HepG2 (cell line): Measurements from ENCODE around the gene IFIT2.

Experiments used
- ATM ChIP-seq: fragments of 450-650 bp; IDR thresholded peaks from 2 replicates; pipeline ENCODE4 v1.7.1; 2017; ENCODE audit warnings: mild to moderate bottlenecking, borderline replicate concordance
- ETV6 ChIP-seq: sonication (generic); formaldehyde crosslinking; conservative IDR thresholded peaks from 2 replicates; pipeline ENCODE4 v1.4.0; 2020; ENCODE audit warnings: missing genetic modification reagents
- MXI1 ChIP-seq: IDR thresholded peaks from 3 replicates; pipeline ENCODE4 v1.6.1; 2012; ENCODE audit warnings: low read depth, low read length, inconsistent platforms, borderline replicate concordance
- POLR2A ChIP-seq, 2 experiments: IDR thresholded peaks; 2 replicates each; pipeline ENCODE4 v1.6.1; 2011; ENCODE audit warnings: low read depth in 2 of 2, low read length in 2 of 2, mild to moderate bottlenecking in 1 of 2, moderate library complexity in 1 of 2; ENCODE audit not compliant: insufficient read depth in 1 of 2
- SIN3A ChIP-seq: IDR thresholded peaks from 2 replicates; pipeline ENCODE4 v1.6.1; 2011; ENCODE audit warnings: low read depth, mild to moderate bottlenecking, control low read depth, low read length, borderline replicate concordance
- SRSF9 ChIP-seq: fragments of 200-400 bp; formaldehyde crosslinking; IDR thresholded peaks from 2 replicates; pipeline ENCODE4 v1.6.1; 2018; ENCODE audit warnings: borderline replicate concordance, mild to moderate bottlenecking, low read depth, low read length; ENCODE audit not compliant: insufficient read depth, poor library complexity, severe bottlenecking
- TF ChIP-seq, protein P1 (sequence below): sonication (generic); IDR thresholded peaks from 2 replicates; pipeline ENCODE4 v1.6.1; 2016; ENCODE audit warnings: low read depth, borderline replicate concordance
- TF ChIP-seq, protein P2 (sequence below): sonication (generic); formaldehyde crosslinking; IDR thresholded peaks from 2 replicates; pipeline ENCODE4 v1.4.0; 2020; ENCODE audit warnings: mild to moderate bottlenecking, missing genetic modification reagents
- TF ChIP-seq, protein P3 (sequence below): sonication (generic); formaldehyde crosslinking; IDR thresholded peaks from 2 replicates; pipeline ENCODE4 v1.5.0; 2020; ENCODE audit warnings: mild to moderate bottlenecking, missing genetic modification reagents, moderate library complexity
- TF ChIP-seq, protein P4 (sequence below): sonication (generic); formaldehyde crosslinking; IDR thresholded peaks from 2 replicates; pipeline ENCODE4 v1.9.0; 2021; ENCODE audit warnings: missing genetic modification reagents, borderline replicate concordance
- TF ChIP-seq, protein P5 (sequence below): sonication (generic); formaldehyde crosslinking; conservative IDR thresholded peaks from 2 replicates; pipeline ENCODE4 v1.4.0; 2020; ENCODE audit warnings: missing genetic modification reagents

DNA sequence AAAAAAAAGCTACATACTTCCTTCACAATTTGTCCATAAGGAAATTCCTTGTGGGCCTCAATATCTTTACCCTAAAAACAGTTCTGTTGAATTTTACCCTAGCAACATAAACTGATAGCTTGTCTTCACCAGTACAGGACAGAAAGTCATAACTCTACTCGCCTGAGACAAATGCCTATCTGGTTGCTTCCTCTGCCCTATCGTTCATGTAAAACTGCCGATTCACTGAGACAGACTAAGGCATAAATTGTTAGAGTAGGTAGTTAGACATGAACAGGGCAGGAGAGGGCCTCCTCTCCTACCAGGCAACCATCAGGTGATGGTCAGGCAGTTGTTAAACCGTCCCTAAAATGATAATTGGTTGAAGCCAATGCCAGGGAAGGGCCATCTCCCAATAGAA lies 51.0 kb downstream of the IFIT2 start:
- TF ChIP-seq POLR2A (IDR thresholded peaks at IDR 0.05; ENCODE audit: insufficient read depth in 1 of 2, low read depth in 2 of 2, low read length in 2 of 2) (no peak), ATM (no peak), SRSF9 (no peak), ETV6 (CRISPR knock-in tag) (no peak), SIN3A (no peak), MXI1 (no peak)
- TF ChIP-seq, protein P1, sequence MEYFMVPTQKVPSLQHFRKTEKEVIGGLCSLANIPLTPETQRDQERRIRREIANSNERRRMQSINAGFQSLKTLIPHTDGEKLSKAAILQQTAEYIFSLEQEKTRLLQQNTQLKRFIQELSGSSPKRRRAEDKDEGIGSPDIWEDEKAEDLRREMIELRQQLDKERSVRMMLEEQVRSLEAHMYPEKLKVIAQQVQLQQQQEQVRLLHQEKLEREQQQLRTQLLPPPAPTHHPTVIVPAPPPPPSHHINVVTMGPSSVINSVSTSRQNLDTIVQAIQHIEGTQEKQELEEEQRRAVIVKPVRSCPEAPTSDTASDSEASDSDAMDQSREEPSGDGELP: no peak
- TF ChIP-seq, protein P2, sequence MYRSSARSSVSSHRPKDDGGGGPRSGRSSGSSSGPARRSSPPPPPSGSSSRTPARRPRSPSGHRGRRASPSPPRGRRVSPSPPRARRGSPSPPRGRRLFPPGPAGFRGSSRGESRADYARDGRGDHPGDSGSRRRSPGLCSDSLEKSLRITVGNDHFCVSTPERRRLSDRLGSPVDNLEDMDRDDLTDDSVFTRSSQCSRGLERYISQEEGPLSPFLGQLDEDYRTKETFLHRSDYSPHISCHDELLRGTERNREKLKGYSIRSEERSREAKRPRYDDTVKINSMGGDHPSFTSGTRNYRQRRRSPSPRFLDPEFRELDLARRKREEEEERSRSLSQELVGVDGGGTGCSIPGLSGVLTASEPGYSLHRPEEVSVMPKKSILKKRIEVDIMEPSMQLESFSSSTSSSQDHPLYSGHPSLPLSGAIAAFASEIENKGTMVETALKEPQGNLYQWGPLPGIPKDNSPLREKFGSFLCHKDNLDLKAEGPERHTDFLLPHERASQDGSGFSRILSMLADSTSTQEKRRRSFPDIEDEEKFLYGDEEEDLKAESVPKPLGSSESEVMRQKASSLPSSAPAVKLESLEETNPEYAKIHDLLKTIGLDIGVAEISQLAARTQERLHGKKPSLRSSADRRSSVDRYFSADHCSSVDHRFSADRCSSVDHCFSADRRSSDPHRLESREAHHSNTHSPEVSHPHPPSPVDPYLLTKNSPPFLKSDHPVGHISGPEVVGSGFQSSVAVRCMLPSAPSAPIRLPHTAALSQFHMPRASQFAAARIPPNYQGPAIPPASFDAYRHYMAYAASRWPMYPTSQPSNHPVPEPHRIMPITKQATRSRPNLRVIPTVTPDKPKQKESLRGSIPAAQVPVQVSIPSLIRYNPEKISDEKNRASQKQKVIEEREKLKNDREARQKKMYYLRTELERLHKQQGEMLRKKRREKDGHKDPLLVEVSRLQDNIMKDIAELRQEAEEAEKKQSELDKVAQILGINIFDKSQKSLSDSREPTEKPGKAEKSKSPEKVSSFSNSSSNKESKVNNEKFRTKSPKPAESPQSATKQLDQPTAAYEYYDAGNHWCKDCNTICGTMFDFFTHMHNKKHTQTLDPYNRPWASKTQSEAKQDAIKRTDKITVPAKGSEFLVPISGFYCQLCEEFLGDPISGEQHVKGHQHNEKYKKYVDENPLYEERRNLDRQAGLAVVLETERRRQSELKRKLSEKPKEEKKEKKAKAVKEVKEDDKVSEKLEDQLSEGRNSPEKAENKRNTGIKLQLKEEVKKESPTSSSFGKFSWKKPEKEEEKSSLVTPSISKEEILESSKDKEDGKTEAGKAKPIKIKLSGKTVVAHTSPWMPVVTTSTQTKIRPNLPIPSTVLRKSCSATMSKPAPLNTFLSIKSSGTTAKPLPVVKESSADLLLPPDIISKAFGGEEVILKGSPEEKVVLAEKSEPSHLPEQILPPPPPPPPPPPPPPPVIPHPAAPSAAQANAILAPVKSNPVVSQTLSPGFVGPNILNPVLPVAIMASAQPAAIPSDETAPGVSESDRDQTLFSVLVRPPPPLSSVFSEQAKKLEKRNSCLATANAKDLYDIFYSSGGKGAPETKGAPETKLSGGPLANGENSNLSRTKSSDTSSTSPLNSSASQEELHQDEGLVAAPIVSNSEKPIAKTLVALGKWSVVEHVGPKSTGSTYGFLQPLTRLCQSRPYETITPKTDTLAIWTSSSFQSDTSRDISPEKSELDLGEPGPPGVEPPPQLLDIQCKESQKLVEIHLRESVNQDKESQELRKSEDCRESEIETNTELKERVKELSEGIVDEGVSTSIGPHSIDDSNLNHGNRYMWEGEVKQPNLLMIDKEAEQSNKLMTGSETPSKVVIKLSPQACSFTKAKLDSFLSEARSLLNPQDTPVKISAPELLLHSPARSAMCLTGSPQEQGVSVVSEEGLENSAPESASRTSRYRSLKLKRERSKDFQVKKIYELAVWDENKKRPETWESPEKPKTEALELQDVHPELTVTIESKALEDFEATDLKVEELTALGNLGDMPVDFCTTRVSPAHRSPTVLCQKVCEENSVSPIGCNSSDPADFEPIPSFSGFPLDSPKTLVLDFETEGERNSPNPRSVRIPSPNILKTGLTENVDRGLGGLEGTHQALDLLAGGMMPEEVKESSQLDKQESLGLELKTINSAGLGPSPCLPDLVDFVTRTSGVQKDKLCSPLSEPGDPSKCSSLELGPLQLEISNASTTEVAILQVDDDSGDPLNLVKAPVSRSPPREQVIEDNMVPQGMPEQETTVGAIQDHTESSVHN (CRISPR knock-in tag): no peak
- TF ChIP-seq, protein P3, sequence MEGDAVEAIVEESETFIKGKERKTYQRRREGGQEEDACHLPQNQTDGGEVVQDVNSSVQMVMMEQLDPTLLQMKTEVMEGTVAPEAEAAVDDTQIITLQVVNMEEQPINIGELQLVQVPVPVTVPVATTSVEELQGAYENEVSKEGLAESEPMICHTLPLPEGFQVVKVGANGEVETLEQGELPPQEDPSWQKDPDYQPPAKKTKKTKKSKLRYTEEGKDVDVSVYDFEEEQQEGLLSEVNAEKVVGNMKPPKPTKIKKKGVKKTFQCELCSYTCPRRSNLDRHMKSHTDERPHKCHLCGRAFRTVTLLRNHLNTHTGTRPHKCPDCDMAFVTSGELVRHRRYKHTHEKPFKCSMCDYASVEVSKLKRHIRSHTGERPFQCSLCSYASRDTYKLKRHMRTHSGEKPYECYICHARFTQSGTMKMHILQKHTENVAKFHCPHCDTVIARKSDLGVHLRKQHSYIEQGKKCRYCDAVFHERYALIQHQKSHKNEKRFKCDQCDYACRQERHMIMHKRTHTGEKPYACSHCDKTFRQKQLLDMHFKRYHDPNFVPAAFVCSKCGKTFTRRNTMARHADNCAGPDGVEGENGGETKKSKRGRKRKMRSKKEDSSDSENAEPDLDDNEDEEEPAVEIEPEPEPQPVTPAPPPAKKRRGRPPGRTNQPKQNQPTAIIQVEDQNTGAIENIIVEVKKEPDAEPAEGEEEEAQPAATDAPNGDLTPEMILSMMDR (CRISPR knock-in tag): no peak
- TF ChIP-seq, protein P4, sequence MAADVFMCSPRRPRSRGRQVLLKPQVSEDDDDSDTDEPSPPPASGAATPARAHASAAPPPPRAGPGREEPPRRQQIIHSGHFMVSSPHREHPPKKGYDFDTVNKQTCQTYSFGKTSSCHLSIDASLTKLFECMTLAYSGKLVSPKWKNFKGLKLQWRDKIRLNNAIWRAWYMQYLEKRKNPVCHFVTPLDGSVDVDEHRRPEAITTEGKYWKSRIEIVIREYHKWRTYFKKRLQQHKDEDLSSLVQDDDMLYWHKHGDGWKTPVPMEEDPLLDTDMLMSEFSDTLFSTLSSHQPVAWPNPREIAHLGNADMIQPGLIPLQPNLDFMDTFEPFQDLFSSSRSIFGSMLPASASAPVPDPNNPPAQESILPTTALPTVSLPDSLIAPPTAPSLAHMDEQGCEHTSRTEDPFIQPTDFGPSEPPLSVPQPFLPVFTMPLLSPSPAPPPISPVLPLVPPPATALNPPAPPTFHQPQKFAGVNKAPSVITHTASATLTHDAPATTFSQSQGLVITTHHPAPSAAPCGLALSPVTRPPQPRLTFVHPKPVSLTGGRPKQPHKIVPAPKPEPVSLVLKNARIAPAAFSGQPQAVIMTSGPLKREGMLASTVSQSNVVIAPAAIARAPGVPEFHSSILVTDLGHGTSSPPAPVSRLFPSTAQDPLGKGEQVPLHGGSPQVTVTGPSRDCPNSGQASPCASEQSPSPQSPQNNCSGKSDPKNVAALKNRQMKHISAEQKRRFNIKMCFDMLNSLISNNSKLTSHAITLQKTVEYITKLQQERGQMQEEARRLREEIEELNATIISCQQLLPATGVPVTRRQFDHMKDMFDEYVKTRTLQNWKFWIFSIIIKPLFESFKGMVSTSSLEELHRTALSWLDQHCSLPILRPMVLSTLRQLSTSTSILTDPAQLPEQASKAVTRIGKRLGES (CRISPR knock-in tag): no peak
- TF ChIP-seq, protein P5, sequence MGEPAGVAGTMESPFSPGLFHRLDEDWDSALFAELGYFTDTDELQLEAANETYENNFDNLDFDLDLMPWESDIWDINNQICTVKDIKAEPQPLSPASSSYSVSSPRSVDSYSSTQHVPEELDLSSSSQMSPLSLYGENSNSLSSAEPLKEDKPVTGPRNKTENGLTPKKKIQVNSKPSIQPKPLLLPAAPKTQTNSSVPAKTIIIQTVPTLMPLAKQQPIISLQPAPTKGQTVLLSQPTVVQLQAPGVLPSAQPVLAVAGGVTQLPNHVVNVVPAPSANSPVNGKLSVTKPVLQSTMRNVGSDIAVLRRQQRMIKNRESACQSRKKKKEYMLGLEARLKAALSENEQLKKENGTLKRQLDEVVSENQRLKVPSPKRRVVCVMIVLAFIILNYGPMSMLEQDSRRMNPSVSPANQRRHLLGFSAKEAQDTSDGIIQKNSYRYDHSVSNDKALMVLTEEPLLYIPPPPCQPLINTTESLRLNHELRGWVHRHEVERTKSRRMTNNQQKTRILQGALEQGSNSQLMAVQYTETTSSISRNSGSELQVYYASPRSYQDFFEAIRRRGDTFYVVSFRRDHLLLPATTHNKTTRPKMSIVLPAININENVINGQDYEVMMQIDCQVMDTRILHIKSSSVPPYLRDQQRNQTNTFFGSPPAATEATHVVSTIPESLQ (CRISPR knock-in tag): no peak
